ENCODE data around the gene STMND1.

GRCh38 chr6:17066610-17067009, 35.2 kb upstream of the STMND1 start:
- TF ChIP-seq CTCF (conservative IDR thresholded peaks at IDR 0.05; ENCODE audit: low read depth, low read length) (no peak), POLR2A (IDR thresholded peaks at IDR 0.05; ENCODE audit: low read depth, low read length) (no peak), RAD21 (IDR thresholded peaks at IDR 0.05; ENCODE audit: low read length) (no peak), SMC3 (IDR thresholded peaks at IDR 0.05; ENCODE audit: low read depth, low read length) (no peak), CEBPB (IDR thresholded peaks at IDR 0.05; ENCODE audit: low read depth, low read length) (no peak), MAZ (IDR thresholded peaks at IDR 0.05; ENCODE audit: borderline replicate concordance, low read depth, low read length) (no peak), BHLHE40 (IDR thresholded peaks at IDR 0.05; ENCODE audit: low read depth, low read length) (no peak), MAFK (IDR thresholded peaks at IDR 0.05; ENCODE audit: low read depth, low read length) (no peak), RCOR1 (IDR thresholded peaks at IDR 0.05; ENCODE audit: insufficient replicate concordance, low read length) (no peak), USF2 (IDR thresholded peaks at IDR 0.05; ENCODE audit: low read depth, low read length) (no peak), RFX5 (IDR thresholded peaks at IDR 0.05; ENCODE audit: low read depth, low read length) (no peak), FOS (IDR thresholded peaks at IDR 0.05; ENCODE audit: low read depth, low read length) (no peak), MXI1 (IDR thresholded peaks at IDR 0.05; ENCODE audit: borderline replicate concordance, low read depth, low read length) (no peak)

All from IMR-90 (cell line).